Bronchial epithelial cell (primary cell): Measurements from ENCODE around the gene AQP6. TPM values are rescaled to one million over a fixed set of nuclear protein-coding genes. Genes with fewer than 3 reads are reported as not detected.
A peak's percentile ranks its signal among the peaks of the same experiment; 100 is the strongest.
"Not testable (repeated sequence)": the region's sequence is repeated elsewhere in the genome, so short reads cannot be mapped to it uniquely, and the experiment has no call there.

ENCODE experiments used
- DNase-seq: peaks from one replicate; pipeline ENCODE4 v3.0.0-alpha.2; 2010; ENCODE audit warnings: low read depth
- FAIRE-seq: peaks from 2 replicates; lab custom pipeline; 2011; peaks lifted over from hg19 to GRCh38; lab: Jason Lieb, UNC
- H3K27me3 ChIP-seq: 2 replicates; pipeline ENCODE4 v1.5.1; 2011; ENCODE audit warnings: low read length; ENCODE audit not compliant: control insufficient read depth, insufficient read depth
- H3K36me3 ChIP-seq: 2 replicates; pipeline ENCODE4 v1.5.1; 2011; ENCODE audit warnings: low read length; ENCODE audit not compliant: control insufficient read depth, insufficient read depth
- H3K4me3 ChIP-seq: 2 replicates; pipeline ENCODE4 v1.5.1; 2011; ENCODE audit warnings: mild to moderate bottlenecking, low read depth, low read length, control low read depth
- total RNA-seq: library from RNA; depleted of rRNA; stranded (reverse); fragments of >200 nt; gene quantifications from 2 replicates; pipeline ENCODE4 v1.2.1, GENCODE V29; 2014
- TF ChIP-seq, protein P1 (sequence below): IDR thresholded peaks from 2 replicates; pipeline ENCODE4 v1.5.1; 2011; ENCODE audit warnings: mild to moderate bottlenecking, moderate library complexity, low read length, control low read depth, inconsistent platforms; ENCODE audit not compliant: insufficient read depth, severe bottlenecking

Gene AQP6
- total RNA-seq, 1 donor from 2014 or later, result not detected

DNA sequence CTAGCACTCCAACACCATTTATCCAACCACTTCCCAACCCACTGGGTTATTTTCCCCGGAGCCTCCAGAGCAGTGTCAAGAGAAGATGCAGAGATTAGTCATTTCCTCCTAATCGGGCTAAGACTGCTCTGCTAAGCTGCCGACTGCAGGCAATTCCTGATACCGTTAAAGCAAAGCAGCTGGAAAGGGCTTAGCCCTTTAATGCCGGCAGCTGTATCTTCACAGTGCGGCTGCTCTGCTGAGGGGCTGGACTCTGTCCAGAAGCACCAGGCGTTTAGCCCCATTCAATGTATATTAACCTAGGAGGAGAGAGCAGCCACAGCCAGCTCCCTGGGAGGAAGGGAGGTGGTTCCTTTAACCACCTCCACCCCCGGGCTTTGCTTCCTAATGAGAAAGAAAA is 11.1 kb downstream of the AQP6 start:
- FAIRE-seq (no peak), DNase-seq (peak; percentile 72)

GRCh38 chr12:49984476-49985359 is 12.0 kb downstream of the AQP6 start:
- Histone ChIP-seq H3K36me3 (no peaks in the 10 kb centered on the region), H3K27me3 (no peaks in the 10 kb centered on the region), H3K4me3 (no peak overlapping the region)
- DNase-seq, result no peak
- TF ChIP-seq, protein P1, sequence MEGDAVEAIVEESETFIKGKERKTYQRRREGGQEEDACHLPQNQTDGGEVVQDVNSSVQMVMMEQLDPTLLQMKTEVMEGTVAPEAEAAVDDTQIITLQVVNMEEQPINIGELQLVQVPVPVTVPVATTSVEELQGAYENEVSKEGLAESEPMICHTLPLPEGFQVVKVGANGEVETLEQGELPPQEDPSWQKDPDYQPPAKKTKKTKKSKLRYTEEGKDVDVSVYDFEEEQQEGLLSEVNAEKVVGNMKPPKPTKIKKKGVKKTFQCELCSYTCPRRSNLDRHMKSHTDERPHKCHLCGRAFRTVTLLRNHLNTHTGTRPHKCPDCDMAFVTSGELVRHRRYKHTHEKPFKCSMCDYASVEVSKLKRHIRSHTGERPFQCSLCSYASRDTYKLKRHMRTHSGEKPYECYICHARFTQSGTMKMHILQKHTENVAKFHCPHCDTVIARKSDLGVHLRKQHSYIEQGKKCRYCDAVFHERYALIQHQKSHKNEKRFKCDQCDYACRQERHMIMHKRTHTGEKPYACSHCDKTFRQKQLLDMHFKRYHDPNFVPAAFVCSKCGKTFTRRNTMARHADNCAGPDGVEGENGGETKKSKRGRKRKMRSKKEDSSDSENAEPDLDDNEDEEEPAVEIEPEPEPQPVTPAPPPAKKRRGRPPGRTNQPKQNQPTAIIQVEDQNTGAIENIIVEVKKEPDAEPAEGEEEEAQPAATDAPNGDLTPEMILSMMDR, result no peak
- FAIRE-seq, result peak; percentile 40

More for the DNA sequence above, 11.1 kb downstream of the AQP6 start:
- H3K27me3 ChIP-seq, result no peaks in the 10 kb centered on the region
- TF ChIP-seq, protein P1, result no peak
- H3K4me3 ChIP-seq, result no peak overlapping the region
- no peaks in the 10 kb centered on the region for H3K36me3 ChIP-seq

DNA sequence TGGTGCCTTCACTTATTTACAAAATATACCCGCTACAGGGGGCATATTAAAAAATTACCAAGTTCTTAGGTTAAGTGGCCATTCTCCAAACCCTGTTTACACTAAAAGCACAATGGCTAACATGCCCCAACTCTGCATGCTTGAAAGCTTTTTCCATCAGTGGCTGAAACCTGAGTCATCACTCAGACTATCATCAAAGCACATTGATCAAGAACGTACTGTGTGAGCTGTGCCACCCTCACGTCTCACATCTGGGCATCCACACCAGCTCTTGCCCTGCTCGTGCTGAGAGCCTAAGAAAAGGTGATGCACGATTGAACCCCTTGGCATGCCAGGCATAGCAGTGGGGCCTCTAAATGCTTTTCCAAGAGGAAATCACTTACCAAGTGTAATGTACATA is 13.2 kb downstream of the AQP6 start:
- Histone ChIP-seq H3K27me3 (no peaks in the 10 kb centered on the region), H3K4me3 (no peak overlapping the region), H3K36me3 (no peaks in the 10 kb centered on the region)
- TF ChIP-seq, protein P1, result no peak
- DNase-seq, result peak; percentile 28
- FAIRE-seq, result no peak

DNA sequence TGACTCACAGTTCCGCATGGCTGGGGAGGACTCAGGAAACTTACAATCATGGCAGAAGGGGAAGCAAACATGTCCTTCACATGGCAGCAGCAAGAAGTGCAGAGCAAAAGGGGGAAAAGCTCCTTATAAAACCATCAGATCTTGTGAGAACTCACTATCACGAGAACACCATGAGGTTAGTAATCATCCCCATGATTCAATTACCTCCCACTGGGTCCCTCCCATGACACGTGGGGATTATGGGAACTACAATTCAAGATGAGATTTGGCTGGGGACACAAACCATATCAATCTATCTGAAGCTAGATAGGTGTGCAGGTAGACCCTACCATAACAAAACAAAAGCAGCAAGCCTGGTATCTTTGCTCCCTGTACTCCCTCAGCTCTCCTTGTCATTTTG is 13.7 kb downstream of the AQP6 start:
- not testable (repeated sequence) for H3K27me3 ChIP-seq, FAIRE-seq, DNase-seq, H3K4me3 ChIP-seq, H3K36me3 ChIP-seq

DNA sequence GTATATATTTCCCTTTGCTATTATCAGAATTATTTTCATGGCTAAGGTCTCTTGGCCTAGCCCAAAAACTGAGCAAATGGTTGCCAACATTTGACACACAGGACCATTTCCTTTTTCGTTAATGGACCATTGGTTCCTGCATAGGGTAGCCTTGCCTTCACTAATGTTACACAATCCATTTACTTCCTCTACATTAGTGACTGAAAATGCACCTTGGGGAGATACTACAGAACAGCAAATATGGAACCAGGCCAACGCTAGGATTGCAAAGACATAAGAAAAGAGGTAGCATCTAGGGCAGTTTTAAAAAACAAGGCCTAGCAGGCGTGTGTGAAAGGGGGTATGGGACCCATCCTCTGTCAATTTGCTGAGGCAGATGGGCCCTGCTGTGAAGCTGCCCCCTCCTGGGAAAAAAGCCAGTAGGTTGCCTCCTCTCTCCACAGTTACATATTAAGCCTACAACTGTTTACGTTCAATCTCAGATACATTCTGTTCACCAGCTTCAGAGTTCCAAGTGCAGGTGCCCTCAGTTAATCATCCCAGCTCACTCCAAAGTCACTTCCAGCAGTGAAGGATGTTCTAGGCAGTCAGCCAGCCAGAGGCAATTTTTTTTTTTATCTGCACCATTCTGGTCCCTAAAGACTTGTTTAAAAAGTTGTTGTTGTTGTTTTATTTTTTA is 15.0 kb downstream of the AQP6 start:
- no peaks in the 10 kb centered on the region for H3K27me3 ChIP-seq
- H3K36me3 ChIP-seq, result no peaks in the 10 kb centered on the region
- DNase-seq, result no peak
- no peak overlapping the region for H3K4me3 ChIP-seq
- no peak for FAIRE-seq
- TF ChIP-seq, protein P1, result no peak

DNA sequence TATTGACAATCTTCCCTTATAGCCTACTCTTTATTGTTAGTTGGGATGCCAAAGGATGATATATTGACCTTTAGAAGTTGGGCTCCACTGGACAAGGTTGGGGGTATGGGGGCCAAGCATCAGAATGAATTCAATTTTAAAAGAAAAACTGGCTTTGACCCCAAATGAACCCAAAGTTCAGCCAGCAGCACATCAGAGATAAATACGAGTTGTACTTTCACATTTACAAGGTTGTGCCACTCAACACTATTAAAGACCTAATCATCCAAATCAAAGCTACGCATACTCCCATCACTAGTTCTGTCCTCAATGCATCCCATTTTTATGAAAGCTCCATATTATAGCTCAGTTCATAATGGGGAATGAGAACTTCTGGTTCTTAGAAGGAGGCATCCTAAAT is 16.7 kb downstream of the AQP6 start:
- H3K4me3 ChIP-seq, H3K27me3 ChIP-seq, H3K36me3 ChIP-seq, FAIRE-seq, DNase-seq: not testable (repeated sequence)
